ENCODE results near the gene TAF1D. TPM values are rescaled to one million over a fixed set of nuclear protein-coding genes. Genes with fewer than 3 reads are reported as not detected.

The TAF1D gene
- total and polyA plus RNA-seq, 10 of the 15 experiments (the other 5 are each of a cell fraction or from before 2014, with no cell fraction given): 101 to 314 (median 199) TPM

DNA sequence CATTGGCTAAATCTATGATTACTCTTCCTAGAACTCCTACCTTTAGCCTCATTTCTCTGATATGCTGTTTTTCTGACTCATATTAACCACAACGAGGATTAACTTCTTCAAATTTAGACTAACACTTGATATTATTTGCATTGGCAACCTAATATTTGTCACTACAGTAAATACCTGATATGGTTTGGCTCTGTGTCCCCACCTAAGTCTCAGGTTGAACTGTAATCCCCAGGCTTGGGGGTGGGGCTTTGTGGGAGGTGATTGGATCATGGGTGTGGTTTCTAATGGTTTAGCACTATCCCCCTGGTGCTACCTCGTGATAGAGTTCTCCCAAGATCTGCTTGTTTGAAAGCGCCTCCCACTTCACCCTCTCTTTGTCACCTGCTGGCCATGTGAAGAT, 25.7 kb upstream of the TAF1D start:
- no peak for DNase-seq (ENCODE audit: low read depth, low spot score)
- no peak overlapping the region for H3K4me3 ChIP-seq
- ChIA-PET RAD21 (ENCODE audit: unreplicated experiment) (no interaction called here), POLR2A (no interaction called here), SMC1A (ENCODE audit: uncharacterized antibody, unreplicated experiment) (no interaction called here), CTCF (interaction anchor here (1.4 kb wide), 1 partner anchor 9 kb away, joined by 3 read pairs; no protein-coding TSS in a partner anchor)
- H3K36me3 ChIP-seq (ENCODE audit: control insufficient read depth in 2 of 2, insufficient read depth in 2 of 2, low read length in 1 of 2): peaks cover 0 to 2% of the 10 kb centered on the region in 2 experiments; a peak in 1 of 4 replicates
- 69% methylated on average over 3 of the region's 3 CpGs for WGBS (ENCODE audit: insufficient coverage, insufficient replicate concordance, low lambda C conversion rate, missing lambda C conversion rate)
- in situ Hi-C loops (cut with MboI) (no loop called here), intact Hi-C loops (cut with micrococcal nuclease; ENCODE audit: unreplicated experiment) (no loop called here)
- H3K4me1 ChIP-seq (ENCODE audit: control insufficient read depth, insufficient read depth, low read length): no peaks in the 10 kb centered on the region
- TF ChIP-seq TARDBP (IDR thresholded peaks at IDR 0.05; ENCODE audit: borderline replicate concordance) (no peak), RBBP5 (conservative IDR thresholded peaks at IDR 0.05) (no peak), SUPT20H (IDR thresholded peaks at IDR 0.05; ENCODE audit: borderline replicate concordance, control insufficient read depth, low read depth, low read length) (no peak), BRCA1 (IDR thresholded peaks at IDR 0.05; ENCODE audit: low read depth, low read length) (no peak), ZNF384 (IDR thresholded peaks at IDR 0.05; ENCODE audit: borderline replicate concordance, low read depth, low read length) (no peak), DPF2 (IDR thresholded peaks at IDR 0.05) (no peak), RAD51 (IDR thresholded peaks at IDR 0.05) (no peak), IKZF2 (IDR thresholded peaks at IDR 0.05) (no peak), LARP7 (IDR thresholded peaks at IDR 0.05) (no peak), CREB1 (IDR thresholded peaks at IDR 0.05; ENCODE audit: low read depth) (no peak)
- TF ChIP-seq, protein P1, sequence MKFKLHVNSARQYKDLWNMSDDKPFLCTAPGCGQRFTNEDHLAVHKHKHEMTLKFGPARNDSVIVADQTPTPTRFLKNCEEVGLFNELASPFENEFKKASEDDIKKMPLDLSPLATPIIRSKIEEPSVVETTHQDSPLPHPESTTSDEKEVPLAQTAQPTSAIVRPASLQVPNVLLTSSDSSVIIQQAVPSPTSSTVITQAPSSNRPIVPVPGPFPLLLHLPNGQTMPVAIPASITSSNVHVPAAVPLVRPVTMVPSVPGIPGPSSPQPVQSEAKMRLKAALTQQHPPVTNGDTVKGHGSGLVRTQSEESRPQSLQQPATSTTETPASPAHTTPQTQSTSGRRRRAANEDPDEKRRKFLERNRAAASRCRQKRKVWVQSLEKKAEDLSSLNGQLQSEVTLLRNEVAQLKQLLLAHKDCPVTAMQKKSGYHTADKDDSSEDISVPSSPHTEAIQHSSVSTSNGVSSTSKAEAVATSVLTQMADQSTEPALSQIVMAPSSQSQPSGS (IDR thresholded peaks at IDR 0.05; ENCODE audit: low read length): no peak
- TF ChIP-seq, protein P2, sequence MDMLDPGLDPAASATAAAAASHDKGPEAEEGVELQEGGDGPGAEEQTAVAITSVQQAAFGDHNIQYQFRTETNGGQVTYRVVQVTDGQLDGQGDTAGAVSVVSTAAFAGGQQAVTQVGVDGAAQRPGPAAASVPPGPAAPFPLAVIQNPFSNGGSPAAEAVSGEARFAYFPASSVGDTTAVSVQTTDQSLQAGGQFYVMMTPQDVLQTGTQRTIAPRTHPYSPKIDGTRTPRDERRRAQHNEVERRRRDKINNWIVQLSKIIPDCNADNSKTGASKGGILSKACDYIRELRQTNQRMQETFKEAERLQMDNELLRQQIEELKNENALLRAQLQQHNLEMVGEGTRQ (IDR thresholded peaks at IDR 0.05; ENCODE audit: borderline replicate concordance, low read depth, low read length): no peak
- H3K27me3 ChIP-seq (replicated peaks in 1 of 2; ENCODE audit: control insufficient read depth in 2 of 2, insufficient read depth in 2 of 2, low read length in 1 of 2): no peaks in the 10 kb centered on the region
- H3K9me3 ChIP-seq (replicated peaks; ENCODE audit: control insufficient read depth, insufficient read depth, low read length): peaks cover 4% of the 10 kb centered on the region; the same call in 2 of the 3 replicates
- ATAC-seq: no peak
- FAIRE-seq: no peak
- BruUV-seq (replicated peaks): no TSS peak
- no peak overlapping the region for H3K4me2 ChIP-seq (ENCODE audit: control insufficient read depth, insufficient read depth)
- no peaks in the 10 kb centered on the region for H4K20me1 ChIP-seq (ENCODE audit: control insufficient read depth, insufficient read depth)
- H3K27ac ChIP-seq (ENCODE audit: control insufficient read depth, insufficient read depth): no peak overlapping the region
- H2AFZ ChIP-seq (ENCODE audit: control insufficient read depth, low read depth, low read length): no peak overlapping the region
- H3K9ac ChIP-seq (ENCODE audit: control insufficient read depth, insufficient read depth, low read length): no peak overlapping the region
- no peaks in the 10 kb centered on the region for H3K79me2 ChIP-seq (ENCODE audit: control insufficient read depth, insufficient read depth, low read length)

Measured in GM12878 (cell line).